ENCODE results near the gene PGAM2.

The PGAM2 gene

DNA sequence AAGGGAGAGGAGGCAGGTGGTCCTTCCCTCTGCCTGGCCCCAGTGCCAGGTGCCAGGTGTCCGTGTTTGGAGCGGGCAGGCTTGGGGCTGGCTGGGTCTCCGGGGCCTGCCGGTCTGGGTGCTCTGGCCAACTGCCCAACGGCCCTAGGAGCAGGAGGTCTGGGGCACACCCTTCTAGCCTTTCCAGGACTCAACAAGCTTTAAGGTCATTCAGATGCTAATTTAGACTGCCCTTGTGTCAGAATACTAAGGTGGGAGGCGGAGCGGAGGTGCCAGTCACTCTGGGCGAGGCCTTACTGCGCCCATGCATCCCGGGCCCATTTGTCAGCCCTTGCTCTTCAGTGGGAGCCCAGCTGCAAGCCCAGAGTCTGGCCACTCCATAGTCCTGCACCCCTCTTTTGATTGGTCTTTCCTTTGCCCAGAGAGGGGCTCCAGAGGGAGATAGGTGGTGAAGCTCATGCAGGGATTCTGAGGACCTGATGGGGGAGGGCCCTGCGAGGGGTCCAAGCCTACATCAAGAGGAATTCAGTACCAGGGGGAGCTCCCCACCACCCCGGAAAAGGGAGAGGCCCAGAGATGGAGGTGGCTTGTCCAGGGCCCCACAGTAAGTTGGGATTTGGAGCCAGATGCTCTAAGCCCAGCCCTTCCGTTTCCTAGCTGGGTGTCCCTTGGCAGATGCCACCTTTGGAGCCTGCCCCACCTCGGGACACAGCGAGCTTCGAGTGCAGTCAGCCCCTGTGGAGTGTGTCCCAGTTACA lies 1.3 kb downstream of the PGAM2 start:
- DNase-seq, result no peak

GRCh38 chr7:44063547-44063893 lies 1.8 kb downstream of the PGAM2 start:
- no peak for DNase-seq

- no peak for DNase-seq
Observed at GRCh38 chr7:44062903-44063295, 2.5 kb downstream of the PGAM2 start.

- DNase-seq, result no peak
Observed at GRCh38 chr7:44062180-44062902, 3.0 kb downstream of the PGAM2 start.

GRCh38 chr7:44061645-44062179 lies 3.7 kb downstream of the PGAM2 start:
- DNase-seq, result no peak

- no peak for DNase-seq
Observed at GRCh38 chr7:44060948-44061644, 4.3 kb downstream of the PGAM2 start.

DNA sequence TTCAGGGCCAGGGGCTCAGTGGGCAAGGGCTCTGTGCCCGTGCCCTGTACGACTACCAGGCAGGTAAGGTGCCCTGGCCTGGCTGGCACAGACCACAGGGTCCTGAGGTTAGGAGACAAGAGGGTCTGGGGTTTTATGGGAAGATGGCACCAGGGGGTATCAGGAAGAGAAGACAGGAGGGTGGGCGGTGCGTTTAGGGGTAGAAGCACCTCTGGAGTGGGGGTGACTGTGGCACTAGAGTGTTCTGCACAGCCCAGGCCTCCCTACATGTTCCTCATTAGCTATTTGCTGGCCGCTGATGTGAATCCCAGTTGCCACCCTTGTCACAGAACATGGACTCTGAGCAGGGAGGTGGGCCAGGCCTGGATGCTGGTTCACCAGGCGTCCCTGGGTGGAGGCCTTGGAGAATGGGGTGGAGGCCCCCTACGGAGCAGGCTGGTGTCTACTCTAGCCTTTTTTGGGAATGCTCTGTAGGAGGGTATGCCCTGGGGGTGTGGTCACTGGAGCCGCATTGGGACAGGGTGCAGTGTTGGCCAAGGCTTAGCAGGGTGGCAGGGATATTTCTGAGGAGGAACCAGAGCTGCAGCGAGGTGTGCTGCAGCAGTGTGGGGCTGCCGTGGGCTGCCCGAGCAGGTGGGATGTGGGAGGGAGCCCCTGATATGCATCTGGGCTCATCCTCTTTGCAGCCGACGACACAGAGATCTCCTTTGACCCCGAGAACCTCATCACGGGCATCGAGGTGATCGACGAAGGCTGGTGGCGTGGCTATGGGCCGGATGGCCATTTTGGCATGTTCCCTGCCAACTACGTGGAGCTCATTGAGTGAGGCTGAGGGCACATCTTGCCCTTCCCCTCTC lies 5.0 kb downstream of the PGAM2 start:
- no peak for DNase-seq

DNA sequence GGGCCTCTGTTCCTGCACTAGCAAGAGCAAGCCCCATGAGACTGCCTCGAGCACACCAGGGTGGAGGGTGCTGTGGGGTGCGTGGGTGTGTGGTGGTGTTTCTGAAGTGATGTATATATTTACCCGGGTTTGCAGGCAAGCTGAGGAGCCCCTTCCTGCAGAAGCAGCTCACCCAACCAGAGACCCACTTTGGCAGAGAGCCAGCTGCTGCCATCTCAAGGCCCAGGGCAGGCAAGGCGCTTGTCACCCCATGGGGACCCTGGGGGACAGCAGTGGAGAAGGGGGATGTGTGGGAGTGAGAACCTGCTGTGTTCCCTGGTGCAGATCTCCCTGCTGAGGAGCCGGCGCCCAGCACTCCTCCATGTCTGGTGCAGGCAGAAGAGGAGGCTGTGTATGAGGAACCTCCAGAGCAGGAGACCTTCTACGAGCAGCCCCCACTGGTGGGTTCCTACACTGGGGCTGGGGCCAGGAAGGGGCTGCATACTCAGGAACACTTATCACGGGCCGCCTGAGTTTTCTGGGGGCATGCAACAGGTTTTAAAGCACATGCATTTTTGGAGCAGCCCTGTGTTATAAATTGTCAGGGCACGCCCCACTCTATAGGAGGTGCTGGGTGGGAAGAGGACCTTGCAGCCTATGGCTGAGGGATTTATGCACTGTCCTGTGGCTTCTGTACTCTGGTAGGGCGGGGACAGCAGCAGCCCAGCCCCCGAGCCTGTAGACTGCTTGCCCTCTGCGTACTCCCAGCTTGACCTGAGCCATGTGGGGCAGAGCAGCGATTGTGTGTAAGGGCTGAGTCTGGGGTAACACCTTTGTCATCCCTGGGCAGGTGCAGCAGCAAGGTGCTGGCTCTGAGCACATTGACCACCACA lies 5.9 kb downstream of the PGAM2 start:
- DNase-seq, result no peak

- DNase-seq, result no peak
Observed at GRCh38 chr7:44058759-44059218, 6.6 kb downstream of the PGAM2 start.

DNA sequence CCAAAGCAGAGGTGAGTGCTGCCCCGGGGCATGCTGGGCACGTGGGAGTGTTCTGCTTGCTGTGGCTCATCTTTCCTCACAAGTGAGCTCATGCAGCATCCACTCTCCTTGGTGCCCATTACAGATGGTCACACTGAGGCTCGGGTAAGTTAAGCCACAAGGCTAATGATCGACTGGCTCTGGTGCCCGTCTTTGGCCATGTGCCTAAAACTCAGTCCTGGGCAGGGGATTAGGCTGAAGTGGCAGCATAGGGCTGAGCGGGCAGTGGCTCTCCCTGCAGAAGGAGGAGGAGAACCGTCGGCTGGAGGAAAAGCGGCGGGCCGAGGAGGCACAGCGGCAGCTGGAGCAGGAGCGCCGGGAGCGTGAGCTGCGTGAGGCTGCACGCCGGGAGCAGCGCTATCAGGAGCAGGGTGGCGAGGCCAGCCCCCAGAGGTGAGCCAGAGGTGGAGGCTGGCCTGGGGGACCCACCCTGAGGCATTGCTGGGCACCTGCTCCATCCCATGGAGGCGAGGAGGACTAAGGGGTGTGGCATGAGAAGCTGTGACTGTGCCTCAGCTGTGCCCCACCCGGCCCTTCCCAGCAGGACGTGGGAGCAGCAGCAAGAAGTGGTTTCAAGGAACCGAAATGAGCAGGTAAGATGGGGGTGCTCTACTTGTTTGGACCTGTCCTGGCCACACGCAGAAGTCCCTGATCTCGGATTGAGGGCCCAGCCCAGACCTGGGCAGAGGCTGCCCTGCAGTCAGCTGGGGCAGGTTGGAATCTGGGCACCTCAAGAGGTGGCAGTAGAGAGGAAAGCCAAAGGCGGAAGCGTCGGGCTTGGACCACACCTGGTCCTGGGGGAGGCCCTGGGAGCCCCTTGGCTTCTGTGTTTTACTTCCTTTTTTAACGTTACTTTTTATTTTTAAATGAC lies 7.3 kb downstream of the PGAM2 start:
- no peak for DNase-seq

- no peak for DNase-seq
Observed at GRCh38 chr7:44057181-44057848, 8.1 kb downstream of the PGAM2 start.

- DNase-seq, result no peak
Observed at GRCh38 chr7:44056681-44057080, 8.7 kb downstream of the PGAM2 start.

DNA sequence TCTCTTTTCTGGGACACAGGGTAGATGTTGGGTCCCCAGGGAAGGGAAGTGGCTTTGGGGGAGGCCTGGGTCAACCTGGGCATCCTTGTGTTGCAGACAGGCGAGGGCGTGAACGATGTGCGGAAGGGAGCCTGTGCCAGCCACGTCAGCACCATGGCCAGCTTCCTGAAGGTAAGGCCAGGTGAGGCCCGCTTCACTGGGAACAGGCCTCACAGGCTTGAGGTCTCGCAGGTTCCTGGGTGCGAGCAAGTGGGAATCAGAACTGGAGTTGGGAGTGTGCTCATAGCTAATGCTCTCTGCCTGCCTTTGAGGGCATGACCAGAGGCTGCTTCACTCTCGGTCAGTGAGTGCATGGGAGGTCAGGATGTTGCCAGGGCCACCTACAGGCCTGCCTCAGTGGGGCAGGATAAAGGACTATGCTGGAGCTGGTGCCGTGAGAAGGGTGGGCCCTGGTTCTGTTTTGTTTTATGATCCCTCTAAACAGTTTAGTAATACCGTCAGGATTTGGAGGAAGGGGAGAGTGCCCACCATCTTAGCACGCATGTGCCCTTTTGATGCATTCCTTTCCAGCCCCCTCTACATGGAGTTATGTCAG lies 12.5 kb downstream of the PGAM2 start:
- DNase-seq, result no peak

GRCh38 chr7:44051611-44052220 lies 13.7 kb downstream of the PGAM2 start:
- DNase-seq, result no peak

- DNase-seq, result no peak
Observed at GRCh38 chr7:44050915-44051560, 14.3 kb downstream of the PGAM2 start.

GRCh38 chr7:44050121-44050914 lies 15.0 kb downstream of the PGAM2 start:
- DNase-seq, result no peak

DNA sequence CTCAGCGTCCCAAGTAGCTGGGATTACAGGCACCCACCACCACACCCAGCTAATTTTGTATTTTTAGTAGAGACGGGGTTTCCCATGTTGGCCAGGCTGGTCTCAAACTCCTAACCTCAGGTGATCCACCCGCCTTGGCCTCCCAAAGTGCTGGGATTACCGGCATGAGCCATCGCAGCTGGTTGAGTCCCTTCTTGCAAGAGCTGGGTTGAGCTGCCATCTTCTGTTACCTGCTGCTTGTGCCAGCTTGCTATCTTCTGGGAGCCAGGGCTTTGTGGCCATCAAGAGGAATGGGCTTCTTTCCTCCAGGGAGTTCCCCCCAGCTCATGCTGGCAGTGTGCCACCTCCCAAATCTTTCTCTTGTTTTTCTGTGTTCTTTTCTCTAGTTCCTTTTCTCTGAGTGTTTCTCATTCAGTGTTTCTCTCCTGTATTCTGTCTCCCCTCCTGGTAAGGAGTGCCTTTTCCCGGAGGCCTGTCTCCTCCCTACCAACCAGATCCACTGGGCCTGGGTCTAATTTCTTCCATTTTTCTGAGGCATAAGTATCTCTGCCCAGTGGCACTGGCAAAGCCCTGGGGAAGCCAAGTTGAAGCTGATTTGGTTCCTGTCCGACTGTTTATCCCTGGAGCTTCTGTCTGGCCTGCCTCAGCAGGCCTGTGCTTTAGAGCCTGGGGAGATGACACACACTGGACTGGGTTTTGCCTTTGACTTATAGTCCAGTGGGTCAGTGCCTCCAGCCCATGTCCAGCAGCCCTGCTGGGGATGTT lies 17.2 kb downstream of the PGAM2 start:
- DNase-seq, result no peak

Data from NCI-H446 treated with DMSO at 0.1 percent for 48 hours (cell line).